Germinal center (tissue), 1 donor: ENCODE results near the gene PRODH.
A peak's percentile ranks its signal among the peaks of the same experiment; 100 is the strongest.
"Not testable (repeated sequence)": the region's sequence is repeated elsewhere in the genome, so short reads cannot be mapped to it uniquely, and the experiment has no call there.

Experiments used
- DNase-seq: peaks from one replicate; pipeline ENCODE4 v3.0.0; 2012; ENCODE audit warnings: mixed read lengths, low spot score

PRODH gene

GRCh38 chr22:18954303-18954989 is 18.4 kb upstream of the PRODH start:
- DNase-seq = peak; percentile 74

- not testable (repeated sequence) for DNase-seq
Observed at GRCh38 chr22:18953128-18953527, 17.0 kb upstream of the PRODH start.

- no peak for DNase-seq
Observed at GRCh38 chr22:18952022-18952421, 15.9 kb upstream of the PRODH start.

GRCh38 chr22:18950141-18950540 is 14.0 kb upstream of the PRODH start:
- no peak for DNase-seq

GRCh38 chr22:18947905-18948304 is 11.8 kb upstream of the PRODH start:
- no peak for DNase-seq

GRCh38 chr22:18947105-18947504 is 11.0 kb upstream of the PRODH start:
- not testable (repeated sequence) for DNase-seq

- not testable (repeated sequence) for DNase-seq
Observed at GRCh38 chr22:18938691-18939090, 2.6 kb upstream of the PRODH start.

GRCh38 chr22:18934688-18935087 is 1.4 kb downstream of the PRODH start:
- not testable (repeated sequence) for DNase-seq

GRCh38 chr22:18933914-18934313 is 2.2 kb downstream of the PRODH start:
- no peak for DNase-seq

- no peak for DNase-seq
Observed at GRCh38 chr22:18931905-18932652, 4.0 kb downstream of the PRODH start.

- DNase-seq = no peak
Observed at GRCh38 chr22:18929459-18929858, 6.6 kb downstream of the PRODH start.

GRCh38 chr22:18927573-18927972 is 8.5 kb downstream of the PRODH start:
- DNase-seq = no peak

- no peak for DNase-seq
Observed at GRCh38 chr22:18927020-18927419, 9.1 kb downstream of the PRODH start.

- no peak for DNase-seq
Observed at GRCh38 chr22:18925368-18926064, 10.6 kb downstream of the PRODH start.

GRCh38 chr22:18920257-18920902 is 15.7 kb downstream of the PRODH start:
- DNase-seq = not testable (repeated sequence)

GRCh38 chr22:18917818-18918217 is 18.3 kb downstream of the PRODH start:
- not testable (repeated sequence) for DNase-seq

GRCh38 chr22:18915550-18915949 is 20.5 kb downstream of the PRODH start:
- DNase-seq = not testable (repeated sequence)

GRCh38 chr22:18914558-18914957 is 21.5 kb downstream of the PRODH start:
- not testable (repeated sequence) for DNase-seq

GRCh38 chr22:18912264-18912946 is 23.7 kb downstream of the PRODH start:
- DNase-seq = not testable (repeated sequence)

GRCh38 chr22:18911535-18911934 is 24.6 kb downstream of the PRODH start:
- not testable (repeated sequence) for DNase-seq

- DNase-seq = no peak
Observed at GRCh38 chr22:18909556-18909955, 26.5 kb downstream of the PRODH start.

- no peak for DNase-seq
Observed at GRCh38 chr22:18906896-18907295, 29.2 kb downstream of the PRODH start.
